AG10803 (cell line): ENCODE results near the gene UBQLN4.
A peak's percentile ranks its signal among the peaks of the same experiment; 100 is the strongest.
"Not testable (repeated sequence)": the region's sequence is repeated elsewhere in the genome, so short reads cannot be mapped to it uniquely, and the experiment has no call there.

Experiments
- DNase-seq: peaks from one replicate; pipeline ENCODE4 v3.0.0; 2010; ENCODE audit warnings: low read depth
- H3K4me3 ChIP-seq: 2 replicates; pipeline ENCODE4 v1.5.1; 2011; ENCODE audit warnings: mild to moderate bottlenecking, low read length, control low read depth
- TF ChIP-seq, protein P1 (sequence below): conservative IDR thresholded peaks from 2 replicates; pipeline ENCODE4 v1.5.1; 2011; ENCODE audit warnings: mild to moderate bottlenecking, low read length, control low read depth, inconsistent platforms

UBQLN4 gene

DNA sequence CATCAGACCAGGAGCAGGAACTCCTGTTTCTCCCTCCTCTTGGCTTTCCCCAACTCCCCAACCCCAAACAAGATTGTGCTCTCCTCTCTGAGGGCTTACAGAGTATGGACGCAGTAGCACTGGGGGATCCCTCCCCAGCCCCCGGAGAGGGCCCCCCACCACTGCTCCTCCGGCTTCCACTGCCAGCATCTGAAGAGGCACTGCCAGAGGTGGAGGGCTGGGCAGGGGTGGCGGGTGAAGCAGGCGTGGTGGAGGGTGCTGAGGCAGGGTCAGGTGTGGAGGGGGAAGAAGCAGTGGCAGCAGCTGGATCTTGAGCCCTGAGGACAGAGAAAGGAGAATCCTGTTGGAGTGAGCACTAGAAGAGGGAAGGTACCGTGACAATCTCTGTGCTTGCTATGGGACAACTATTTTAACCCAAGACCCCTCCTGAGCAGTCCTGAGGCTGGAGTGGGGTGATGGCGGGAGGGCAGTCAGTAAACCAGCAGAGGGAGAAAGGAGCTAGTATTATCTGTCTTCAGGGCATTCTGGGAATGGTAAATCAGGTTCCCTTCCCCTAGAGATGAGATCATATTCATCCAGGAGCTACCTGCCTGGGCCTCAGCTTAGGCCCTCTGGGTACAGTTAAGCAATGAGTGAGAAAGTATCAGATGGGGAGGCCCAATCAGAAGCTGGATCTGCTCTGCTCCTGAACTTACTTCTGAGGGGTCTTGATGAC, 2.4 kb downstream of the UBQLN4 start:
- TF ChIP-seq, protein P1, sequence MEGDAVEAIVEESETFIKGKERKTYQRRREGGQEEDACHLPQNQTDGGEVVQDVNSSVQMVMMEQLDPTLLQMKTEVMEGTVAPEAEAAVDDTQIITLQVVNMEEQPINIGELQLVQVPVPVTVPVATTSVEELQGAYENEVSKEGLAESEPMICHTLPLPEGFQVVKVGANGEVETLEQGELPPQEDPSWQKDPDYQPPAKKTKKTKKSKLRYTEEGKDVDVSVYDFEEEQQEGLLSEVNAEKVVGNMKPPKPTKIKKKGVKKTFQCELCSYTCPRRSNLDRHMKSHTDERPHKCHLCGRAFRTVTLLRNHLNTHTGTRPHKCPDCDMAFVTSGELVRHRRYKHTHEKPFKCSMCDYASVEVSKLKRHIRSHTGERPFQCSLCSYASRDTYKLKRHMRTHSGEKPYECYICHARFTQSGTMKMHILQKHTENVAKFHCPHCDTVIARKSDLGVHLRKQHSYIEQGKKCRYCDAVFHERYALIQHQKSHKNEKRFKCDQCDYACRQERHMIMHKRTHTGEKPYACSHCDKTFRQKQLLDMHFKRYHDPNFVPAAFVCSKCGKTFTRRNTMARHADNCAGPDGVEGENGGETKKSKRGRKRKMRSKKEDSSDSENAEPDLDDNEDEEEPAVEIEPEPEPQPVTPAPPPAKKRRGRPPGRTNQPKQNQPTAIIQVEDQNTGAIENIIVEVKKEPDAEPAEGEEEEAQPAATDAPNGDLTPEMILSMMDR: no peak
- DNase-seq: no peak
- H3K4me3 ChIP-seq: no peak overlapping the region

DNA sequence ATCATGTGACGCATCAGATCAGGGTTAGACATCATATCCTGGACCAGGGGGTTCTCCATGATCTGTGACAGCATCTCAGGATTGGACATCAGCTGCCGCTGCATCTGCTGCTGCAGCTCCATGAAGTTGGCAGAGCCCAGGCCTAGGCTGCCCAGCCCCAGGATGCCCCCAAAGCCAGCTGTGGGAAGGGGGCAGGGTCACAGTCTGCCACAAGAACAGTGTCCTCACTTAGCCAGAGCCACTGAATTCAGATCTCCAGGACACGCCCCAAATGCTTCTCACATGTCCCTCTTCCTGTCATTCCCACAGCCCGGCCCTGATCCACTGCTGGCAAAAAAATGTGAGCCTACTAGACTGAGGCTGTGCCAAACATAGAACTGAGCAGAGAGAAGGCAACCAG, 3.2 kb downstream of the UBQLN4 start:
- no peak for DNase-seq
- no peak overlapping the region for H3K4me3 ChIP-seq
- TF ChIP-seq, protein P1: no peak

DNA sequence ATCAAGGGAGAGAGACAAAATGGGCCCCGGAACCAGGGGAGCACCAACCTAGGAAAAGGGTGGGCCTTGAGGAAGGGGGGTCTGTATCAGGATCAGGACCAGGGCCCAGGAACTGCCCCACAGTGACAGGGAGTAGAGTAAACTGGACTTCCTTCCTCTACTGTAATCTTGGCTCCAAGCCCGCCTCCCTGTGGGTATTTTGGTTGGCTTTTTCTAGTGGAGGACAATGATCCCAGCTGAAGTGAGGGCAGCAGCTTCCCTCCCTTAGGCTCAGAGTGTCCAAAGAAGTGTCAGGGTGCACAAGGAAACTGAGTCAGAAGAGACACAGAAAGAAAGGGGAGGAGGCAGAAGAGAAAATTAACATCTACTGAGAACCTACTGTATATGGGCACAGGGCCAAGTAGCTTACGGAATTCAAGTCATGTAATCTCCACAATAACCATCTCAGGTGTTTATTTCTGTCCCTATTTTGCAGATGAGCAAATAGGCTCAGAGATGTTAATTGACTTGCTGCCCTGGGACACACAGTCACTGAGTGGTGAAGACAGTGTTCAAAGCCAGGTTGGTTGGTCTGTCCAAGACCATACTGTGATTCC, 4.8 kb downstream of the UBQLN4 start:
- no peak for DNase-seq
- no peak overlapping the region for H3K4me3 ChIP-seq
- TF ChIP-seq, protein P1: no peak

DNA sequence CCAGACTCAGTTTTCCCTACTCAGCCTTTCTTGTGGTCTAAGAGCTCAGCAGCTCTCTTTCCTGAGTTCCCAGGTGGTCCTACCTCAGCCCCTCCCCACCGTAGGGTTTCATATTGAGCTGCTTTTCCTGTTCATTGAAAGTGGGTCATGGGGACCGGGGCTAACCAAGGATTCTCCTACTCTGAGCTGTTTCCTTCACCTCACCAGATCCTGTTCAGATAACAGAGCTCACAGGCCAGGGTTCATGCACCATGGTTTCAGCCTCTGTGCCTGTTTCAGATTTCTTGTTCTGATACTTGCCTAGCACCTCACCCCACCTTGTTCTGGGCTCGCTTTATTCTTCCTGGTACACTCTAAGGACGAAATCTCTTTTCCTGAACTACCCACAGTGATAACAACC, 8.5 kb downstream of the UBQLN4 start:
- TF ChIP-seq, protein P1: no peak
- H3K4me3 ChIP-seq: no peak overlapping the region
- DNase-seq: no peak

DNA sequence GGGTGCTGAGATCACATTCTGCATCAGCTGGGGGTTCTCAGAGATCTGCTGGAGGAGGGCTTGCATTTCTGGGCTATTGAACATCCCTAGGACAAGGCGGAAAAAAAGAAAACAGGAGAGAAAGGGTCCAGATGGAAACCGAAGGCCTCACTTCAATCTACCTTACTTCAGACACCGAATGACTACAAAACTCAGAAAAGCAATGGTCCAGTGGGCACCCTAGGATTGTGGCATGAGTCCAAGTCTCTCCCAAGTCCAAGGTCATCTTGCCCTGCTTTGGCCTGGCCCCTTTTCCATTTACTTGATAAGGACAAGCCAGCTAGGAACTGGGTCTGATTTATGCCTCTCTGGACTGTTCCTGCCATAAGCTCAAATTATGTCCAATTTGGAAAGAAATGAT, 10.8 kb downstream of the UBQLN4 start:
- TF ChIP-seq, protein P1: no peak
- H3K4me3 ChIP-seq: no peak overlapping the region
- no peak for DNase-seq

DNA sequence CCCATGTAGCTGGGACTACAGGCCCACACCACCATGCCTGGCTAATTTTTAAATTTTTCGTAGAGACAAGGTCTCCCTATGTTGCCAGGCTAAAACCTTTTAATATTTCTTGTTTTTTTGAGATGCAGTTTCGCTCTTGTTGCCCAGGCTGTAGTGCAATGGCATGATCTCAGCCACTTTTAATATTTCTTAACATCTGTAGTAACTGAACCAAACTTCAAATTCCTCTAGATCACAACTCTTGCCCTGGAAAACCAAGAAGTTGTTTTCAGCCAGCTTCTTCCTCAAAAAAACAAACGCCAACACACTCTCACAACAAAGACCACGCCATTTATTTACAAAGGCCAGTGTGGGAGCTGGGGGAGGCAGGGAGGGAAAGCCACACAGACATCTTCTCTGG, 18.6 kb downstream of the UBQLN4 start:
- not testable (repeated sequence) for H3K4me3 ChIP-seq, DNase-seq

DNA sequence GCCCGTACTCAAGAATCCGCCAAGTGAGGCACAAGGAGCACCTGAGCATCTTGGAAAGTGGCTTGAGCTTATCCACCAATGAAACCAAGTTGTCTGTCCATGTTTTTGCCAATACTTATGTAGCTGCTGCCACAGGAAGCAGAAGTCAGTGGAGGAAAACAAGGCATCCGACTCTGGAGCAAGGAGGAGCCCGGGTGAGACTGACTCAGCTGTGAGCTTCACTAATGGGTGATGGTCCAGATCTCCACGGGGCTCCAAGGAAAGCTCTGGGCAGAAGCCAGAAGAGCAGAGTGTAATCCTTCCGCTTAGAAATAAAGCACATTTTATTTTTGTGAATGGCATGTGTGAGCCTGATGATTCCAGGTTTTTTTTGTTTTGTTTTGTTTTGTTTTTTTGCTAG, 20.6 kb downstream of the UBQLN4 start:
- H3K4me3 ChIP-seq: no peak overlapping the region
- TF ChIP-seq, protein P1: no peak
- DNase-seq: peak; percentile 34
